Endodermal cell (in vitro differentiated cells): Measurements from ENCODE around the gene ZNF646. TPM values are rescaled to one million over a fixed set of nuclear protein-coding genes. Genes with fewer than 3 reads are reported as not detected.

Experiments
- DNase-seq: peaks from one replicate; pipeline ENCODE4 v3.0.0-alpha.2; 2017
- H3K27ac ChIP-seq: 2 replicates; pipeline ENCODE4 v1.5.1; 2013; ENCODE audit warnings: mild to moderate bottlenecking, low read depth, low read length, moderate library complexity
- H3K27me3 ChIP-seq: 2 replicates; pipeline ENCODE4 v1.6.1; 2013; ENCODE audit warnings: mild to moderate bottlenecking, low read length, moderate library complexity; ENCODE audit not compliant: insufficient read depth, control insufficient read depth, poor library complexity, severe bottlenecking
- H3K36me3 ChIP-seq: 2 replicates; pipeline ENCODE4 v1.7.0; 2013; ENCODE audit warnings: mild to moderate bottlenecking, low read length, moderate library complexity; ENCODE audit not compliant: control insufficient read depth, insufficient read depth
- H3K4me1 ChIP-seq: one replicate; pipeline ENCODE4 v1.7.0; 2013; ENCODE audit warnings: low read length; ENCODE audit not compliant: control insufficient read depth, insufficient read depth
- H3K4me3 ChIP-seq: 2 replicates; pipeline ENCODE4 v1.5.1; 2013; ENCODE audit warnings: mild to moderate bottlenecking, low read length, moderate library complexity
- H3K9ac ChIP-seq: 2 replicates; pipeline ENCODE4 v1.6.1; 2013; ENCODE audit warnings: mild to moderate bottlenecking, low read length, moderate library complexity; ENCODE audit not compliant: poor library complexity, severe bottlenecking; ENCODE audit errors: extremely low read depth
- H3K9me3 ChIP-seq: 2 replicates; pipeline ENCODE4 v1.6.1; 2013; ENCODE audit warnings: mild to moderate bottlenecking, low read length, moderate library complexity; ENCODE audit not compliant: control insufficient read depth
- H3K27ac Mint-ChIP-seq: 2 replicates; pipeline ENCODE4 v1.8.0; 2020; ENCODE audit warnings: mixed read lengths
- H3K27me3 Mint-ChIP-seq: 2 replicates; pipeline ENCODE4 v1.8.0; 2021; ENCODE audit warnings: mild to moderate bottlenecking, mixed read lengths; ENCODE audit not compliant: insufficient read depth
- H3K36me3 Mint-ChIP-seq: 2 replicates; pipeline ENCODE4 v1.8.0; 2020; ENCODE audit warnings: low read depth, mixed read lengths
- H3K4me1 Mint-ChIP-seq: 2 replicates; pipeline ENCODE4 v1.8.0; 2020; ENCODE audit warnings: mixed read lengths
- H3K4me3 Mint-ChIP-seq: 2 replicates; pipeline ENCODE4 v1.8.0; 2020; ENCODE audit warnings: mild to moderate bottlenecking, moderate library complexity, mixed read lengths
- H3K9me3 Mint-ChIP-seq: 2 replicates; pipeline ENCODE4 v1.8.0; 2020; ENCODE audit warnings: mild to moderate bottlenecking, mixed read lengths
- CTCF ChIP-seq: fragments of 200-600 bp; sonication (generic); conservative IDR thresholded peaks from 2 replicates; pipeline ENCODE4 v1.5.0; 2021; ENCODE audit warnings: antibody characterized with exemption, mild to moderate bottlenecking
- WGBS, 2 experiments: methylation state at CpG; one replicate each; pipeline versions ENCODE4 v1.1.5 to v1.1.7; 2013; ENCODE audit warnings: missing lambda C conversion rate in 2 of 2, mixed read lengths in 1 of 2; ENCODE audit not compliant: insufficient coverage in 1 of 2, insufficient read length in 1 of 2; 5-methylcytosine and 5-hydroxymethylcytosine counted together
- total RNA-seq, 2 donors: library from RNA; stranded (reverse); fragmentation: NEBNext Ultra II Directional in 1 of 2; extraction: Animal tissue kit (Norgen Biotek cat#: 25700) in 1 of 2; gene quantifications; 2 replicates in 1 of 2; 3 replicates in 1 of 2; pipeline ENCODE4 v1.2.1, GENCODE V29; 2021

The ZNF646 gene
- total RNA-seq, 2 donors from 2014 or later, result 24.9 to 29.2 TPM

GRCh38 chr16:31105677-31106213 lies 31.5 kb downstream of the ZNF646 start:
- Histone ChIP-seq H3K4me3 (no peak overlapping the region), H3K27me3 (no peaks in the 10 kb centered on the region), H3K9me3 (no peaks in the 10 kb centered on the region), H3K36me3 (peaks cover 14% of the 10 kb centered on the region), H3K4me1 (no peaks in the 10 kb centered on the region), H3K27ac (no peak overlapping the region), H3K9ac (no peak overlapping the region)
- peak; percentile 83 for TF ChIP-seq CTCF
- DNase-seq, result peak; percentile 98
- H3K9me3 Mint-ChIP-seq, result peaks cover 10% of the 10 kb centered on the region
- 48 to 60% methylated on average over 13 to 30 of the region's 33 CpGs for WGBS, 2 experiments
- peaks cover 14% of the 10 kb centered on the region for H3K36me3 Mint-ChIP-seq
- H3K4me1 Mint-ChIP-seq, result no peaks in the 10 kb centered on the region
- peaks cover 3% of the 10 kb centered on the region for H3K27me3 Mint-ChIP-seq
- H3K4me3 Mint-ChIP-seq, result no peak overlapping the region
- H3K27ac Mint-ChIP-seq, result no peak overlapping the region

GRCh38 chr16:31106509-31107464 lies 32.6 kb downstream of the ZNF646 start:
- H3K27me3 Mint-ChIP-seq, result no peaks in the 10 kb centered on the region
- H3K9me3 Mint-ChIP-seq, result peaks cover 10% of the 10 kb centered on the region

GRCh38 chr16:31107465-31107867 lies 33.2 kb downstream of the ZNF646 start:
- Mint-ChIP-seq H3K9me3 (peaks cover 9% of the 10 kb centered on the region), H3K27ac (no peak overlapping the region), H3K4me3 (peak overlapping the region; percentile 57), H3K36me3 (peaks cover 27% of the 10 kb centered on the region), H3K4me1 (no peaks in the 10 kb centered on the region), H3K27me3 (no peaks in the 10 kb centered on the region)
- TF ChIP-seq CTCF, result no peak
- no peak overlapping the region for H3K9ac ChIP-seq
- H3K4me3 ChIP-seq, result peak overlapping the region; percentile 80
- DNase-seq, result no peak
- 90 to 96% methylated on average over 6 of the region's 6 CpGs for WGBS, 2 experiments
- peaks cover 26% of the 10 kb centered on the region for H3K36me3 ChIP-seq
- no peaks in the 10 kb centered on the region for H3K9me3 ChIP-seq
- no peaks in the 10 kb centered on the region for H3K4me1 ChIP-seq
- H3K27me3 ChIP-seq, result no peaks in the 10 kb centered on the region
- no peak overlapping the region for H3K27ac ChIP-seq

More at GRCh38 chr16:31106509-31107464, 32.6 kb downstream of the ZNF646 start:
- no peak overlapping the region for H3K4me3 ChIP-seq
- H3K4me1 Mint-ChIP-seq, result no peaks in the 10 kb centered on the region
- no peak overlapping the region for H3K27ac Mint-ChIP-seq
- no peaks in the 10 kb centered on the region for H3K4me1 ChIP-seq
- H3K36me3 Mint-ChIP-seq, result peaks cover 22% of the 10 kb centered on the region
- 93 to 96% methylated on average over 23 to 28 of the region's 28 CpGs for WGBS, 2 experiments
- peaks cover 24% of the 10 kb centered on the region for H3K36me3 ChIP-seq
- no peak for TF ChIP-seq CTCF
- no peaks in the 10 kb centered on the region for H3K27me3 ChIP-seq
- no peak overlapping the region for H3K27ac ChIP-seq
- H3K9ac ChIP-seq, result no peak overlapping the region
- H3K9me3 ChIP-seq, result no peaks in the 10 kb centered on the region
- DNase-seq, result no peak
- H3K4me3 Mint-ChIP-seq, result peak overlapping the region; percentile 57
